Measurements from ENCODE around the gene AEBP1. TPM values are rescaled to one million over a fixed set of nuclear protein-coding genes. Genes with fewer than 3 reads are reported as not detected.
A peak's percentile ranks its signal among the peaks of the same experiment; 100 is the strongest.

The AEBP1 gene
- total and polyA plus RNA-seq, 2 of the 4 experiments (the other 2 are of a cell fraction): 1.1 to 5.7 TPM

DNA sequence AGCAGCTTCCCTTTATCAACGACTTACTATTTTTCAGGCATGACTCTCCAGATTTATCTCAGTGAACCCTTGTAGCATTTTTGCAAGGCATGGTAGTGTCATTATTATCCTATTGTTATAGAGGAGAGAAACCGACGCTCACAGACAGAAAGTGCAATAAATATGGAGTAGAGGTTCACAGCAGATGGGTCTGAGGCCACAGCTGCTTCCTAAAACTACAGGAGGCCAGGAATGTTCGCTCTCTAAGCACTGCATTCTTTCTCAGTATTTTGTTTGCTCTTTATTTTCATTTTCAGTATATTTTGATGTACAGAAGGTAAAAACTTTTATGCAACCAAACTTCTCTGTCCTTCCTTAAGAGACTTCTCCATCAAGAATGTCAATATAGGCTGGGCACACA, 4.5 kb upstream of the AEBP1 start:
- Histone ChIP-seq H4K8ac (ENCODE audit: low read depth in 2 of 2, low read length in 2 of 2) (peak overlapping the region; percentile 73 to 84; a peak in 3 of 4 replicates), H3K27ac (ENCODE audit: insufficient read depth, low read length) (no peak overlapping the region), H4K20me1 (ENCODE audit: insufficient read depth, low read length) (no peaks in the 10 kb centered on the region), H2BK120ac (ENCODE audit: low read depth, low read length) (peak overlapping the region; percentile 20; the same call in 1 of the 2 replicates), H3K23ac (ENCODE audit: low read depth, low read length) (no peak overlapping the region), H3K27me3 (ENCODE audit: control insufficient read depth, insufficient read depth, low read length) (no peaks in the 10 kb centered on the region), H3K4me2 (ENCODE audit: low read depth, low read length) (no peak overlapping the region), H2AK5ac (ENCODE audit: low read depth, low read length) (no peak overlapping the region), H3K36me3 (ENCODE audit: control insufficient read depth, insufficient read depth, low read length) (no peaks in the 10 kb centered on the region), H3K4me1 (ENCODE audit: control insufficient read depth, insufficient read depth, low read length) (peaks cover 22% of the 10 kb centered on the region), H3K4ac (ENCODE audit: low read depth, low read length) (peak overlapping the region; percentile 44), H2BK5ac (ENCODE audit: low read depth, low read length, poor library complexity, severe bottlenecking) (no peak overlapping the region), H3K56ac (ENCODE audit: extremely low read depth, insufficient read depth, low read length) (no peak overlapping the region; the same call in 1 of the 2 replicates), H4K5ac (ENCODE audit: low read depth, low read length) (peak overlapping the region; percentile 24), H3K9me3 (ENCODE audit: control insufficient read depth, insufficient read depth, low read length) (no peaks in the 10 kb centered on the region), H4K91ac (ENCODE audit: insufficient read depth, low read depth, low read length) (no peak overlapping the region), H2AK9ac (replicated peaks; ENCODE audit: low read depth, low read length, poor library complexity) (no peak overlapping the region), H2BK15ac (ENCODE audit: low read depth, low read length) (peak overlapping the region; percentile 14; the same call in 1 of the 3 replicates), H3K9me1 (ENCODE audit: insufficient read depth, low read length) (peaks cover 22% of the 10 kb centered on the region), H3K14ac (replicated peaks; ENCODE audit: low read depth, low read length) (no peak overlapping the region), H2AFZ (replicated peaks; ENCODE audit: low read length, poor library complexity) (peak overlapping the region; percentile 26), H3K4me3 (ENCODE audit: insufficient read depth, low read depth, low read length) (no peak overlapping the region), H3K18ac (ENCODE audit: low read depth, low read length) (no peak overlapping the region; the same call in 1 of the 2 replicates), H3K79me1 (ENCODE audit: low read depth in 1 of 2, low read length in 2 of 2) (no peaks in the 10 kb centered on the region), H3K9ac (ENCODE audit: low read depth, low read length) (no peak overlapping the region), H2BK20ac (ENCODE audit: low read depth, low read length) (no peak overlapping the region)
- POLR2A ChIA-PET (ENCODE audit: unreplicated experiment): no interaction called here
- BruUV-seq (replicated peaks): no TSS peak
- TF ChIP-seq MAZ (IDR thresholded peaks at IDR 0.05; ENCODE audit: borderline replicate concordance, low read depth, low read length) (no peak), RFX5 (IDR thresholded peaks at IDR 0.05; ENCODE audit: low read depth, low read length) (no peak), CHD1 (IDR thresholded peaks at IDR 0.05; ENCODE audit: low read depth, low read length) (no peak), RCOR1 (IDR thresholded peaks at IDR 0.05; ENCODE audit: insufficient replicate concordance, low read length) (no peak), POLR2A (IDR thresholded peaks at IDR 0.05; ENCODE audit: low read depth, low read length) (no peak), NFE2L2 (IDR thresholded peaks at IDR 0.05; ENCODE audit: low read depth, low read length) (no peak), SMC3 (IDR thresholded peaks at IDR 0.05; ENCODE audit: low read depth, low read length) (no peak), MAFK (IDR thresholded peaks at IDR 0.05; ENCODE audit: low read depth, low read length) (no peak), MXI1 (IDR thresholded peaks at IDR 0.05; ENCODE audit: borderline replicate concordance, low read depth, low read length) (no peak), RAD21 (IDR thresholded peaks at IDR 0.05; ENCODE audit: low read length) (no peak), FOS (IDR thresholded peaks at IDR 0.05; ENCODE audit: low read depth, low read length) (no peak), BHLHE40 (IDR thresholded peaks at IDR 0.05; ENCODE audit: low read depth, low read length) (no peak), CEBPB (IDR thresholded peaks at IDR 0.05; ENCODE audit: low read depth, low read length) (no peak)
- TF ChIP-seq, protein P1, sequence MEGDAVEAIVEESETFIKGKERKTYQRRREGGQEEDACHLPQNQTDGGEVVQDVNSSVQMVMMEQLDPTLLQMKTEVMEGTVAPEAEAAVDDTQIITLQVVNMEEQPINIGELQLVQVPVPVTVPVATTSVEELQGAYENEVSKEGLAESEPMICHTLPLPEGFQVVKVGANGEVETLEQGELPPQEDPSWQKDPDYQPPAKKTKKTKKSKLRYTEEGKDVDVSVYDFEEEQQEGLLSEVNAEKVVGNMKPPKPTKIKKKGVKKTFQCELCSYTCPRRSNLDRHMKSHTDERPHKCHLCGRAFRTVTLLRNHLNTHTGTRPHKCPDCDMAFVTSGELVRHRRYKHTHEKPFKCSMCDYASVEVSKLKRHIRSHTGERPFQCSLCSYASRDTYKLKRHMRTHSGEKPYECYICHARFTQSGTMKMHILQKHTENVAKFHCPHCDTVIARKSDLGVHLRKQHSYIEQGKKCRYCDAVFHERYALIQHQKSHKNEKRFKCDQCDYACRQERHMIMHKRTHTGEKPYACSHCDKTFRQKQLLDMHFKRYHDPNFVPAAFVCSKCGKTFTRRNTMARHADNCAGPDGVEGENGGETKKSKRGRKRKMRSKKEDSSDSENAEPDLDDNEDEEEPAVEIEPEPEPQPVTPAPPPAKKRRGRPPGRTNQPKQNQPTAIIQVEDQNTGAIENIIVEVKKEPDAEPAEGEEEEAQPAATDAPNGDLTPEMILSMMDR (conservative IDR thresholded peaks at IDR 0.05; ENCODE audit: low read depth, low read length): no peak
- TF ChIP-seq, protein P2, sequence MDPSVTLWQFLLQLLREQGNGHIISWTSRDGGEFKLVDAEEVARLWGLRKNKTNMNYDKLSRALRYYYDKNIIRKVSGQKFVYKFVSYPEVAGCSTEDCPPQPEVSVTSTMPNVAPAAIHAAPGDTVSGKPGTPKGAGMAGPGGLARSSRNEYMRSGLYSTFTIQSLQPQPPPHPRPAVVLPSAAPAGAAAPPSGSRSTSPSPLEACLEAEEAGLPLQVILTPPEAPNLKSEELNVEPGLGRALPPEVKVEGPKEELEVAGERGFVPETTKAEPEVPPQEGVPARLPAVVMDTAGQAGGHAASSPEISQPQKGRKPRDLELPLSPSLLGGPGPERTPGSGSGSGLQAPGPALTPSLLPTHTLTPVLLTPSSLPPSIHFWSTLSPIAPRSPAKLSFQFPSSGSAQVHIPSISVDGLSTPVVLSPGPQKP (IDR thresholded peaks at IDR 0.05; ENCODE audit: borderline replicate concordance, low read depth, low read length): no peak
- TF ChIP-seq, protein P3, sequence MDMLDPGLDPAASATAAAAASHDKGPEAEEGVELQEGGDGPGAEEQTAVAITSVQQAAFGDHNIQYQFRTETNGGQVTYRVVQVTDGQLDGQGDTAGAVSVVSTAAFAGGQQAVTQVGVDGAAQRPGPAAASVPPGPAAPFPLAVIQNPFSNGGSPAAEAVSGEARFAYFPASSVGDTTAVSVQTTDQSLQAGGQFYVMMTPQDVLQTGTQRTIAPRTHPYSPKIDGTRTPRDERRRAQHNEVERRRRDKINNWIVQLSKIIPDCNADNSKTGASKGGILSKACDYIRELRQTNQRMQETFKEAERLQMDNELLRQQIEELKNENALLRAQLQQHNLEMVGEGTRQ (IDR thresholded peaks at IDR 0.05; ENCODE audit: low read depth, low read length): no peak
- no peak for ATAC-seq (ENCODE audit: low read depth)
- CTCF ChIA-PET: no interaction called here
- DNase-seq: no peak
- dilution Hi-C loops (cut with HindIII; ENCODE audit: low sequenced_read_pairs, unreplicated experiment) (no loop called here), in situ Hi-C loops (cut with MboI; ENCODE audit: low sequenced_read_pairs) (no loop called here), intact Hi-C loops (cut with micrococcal nuclease) (loop anchor here (2.0 kb wide), 1 partner anchor 17 kb away; the partner anchor contains the start of gene POLM)
- WGBS, 2 experiments (ENCODE audit: extremely low coverage in 2 of 2, insufficient read length in 1 of 2): no CpG with 5 or more reads among the region's 4 CpGs
